ENCODE measurements around the gene BIRC2. TPM values are rescaled to one million over a fixed set of nuclear protein-coding genes. Genes with fewer than 3 reads are reported as not detected.
"Not testable (repeated sequence)": the region's sequence is repeated elsewhere in the genome, so short reads cannot be mapped to it uniquely, and the experiment has no call there.

The BIRC2 gene
- total RNA-seq, 1 donor from 2014 or later: 34.9 TPM

- Mint-ChIP-seq H3K4me3 (no peak overlapping the region), H3K27ac (no peak overlapping the region), H3K27me3 (no peaks in the 10 kb centered on the region), H3K9me3 (peaks cover 9% of the 10 kb centered on the region), H3K4me1 (peaks cover 22% of the 10 kb centered on the region), H3K36me3 (ENCODE audit: low read depth) (peaks cover 90% of the 10 kb centered on the region)
- CTCF ChIA-PET: interaction anchor here (1.0 to 1.1 kb wide), 3 partner anchors 11 to 36 kb away, joined by 3 to 6 read pairs (median 4); no protein-coding TSS in a partner anchor
- no peak for DNase-seq
- ATAC-seq (ENCODE audit: low read depth): peak; percentile 79
- POLR2A ChIA-PET: interaction anchor here (0.6 to 1.6 kb wide), 5 partner anchors 12 to 178 kb away, joined by 3 to 5 read pairs (median 3); partner anchors contain the start of gene BIRC2
- TF ChIP-seq CTCF (IDR thresholded peaks at IDR 0.05): no peak
- intact Hi-C loops (cut with micrococcal nuclease): no loop called here
These were observed 14.3 kb downstream of the BIRC2 start for GRCh38 chr11:102361086-102362031.

- DNase-seq (no peak), ATAC-seq (ENCODE audit: low read depth) (no peak)
- no peak overlapping the region for H3K4me3 Mint-ChIP-seq
- no peak for TF ChIP-seq CTCF (IDR thresholded peaks at IDR 0.05)
- POLR2A ChIA-PET: no interaction called here
- CTCF ChIA-PET: interaction anchor here (1.1 to 6.2 kb wide), 2 partner anchors 23 to 247 kb away, joined by 3 to 45 read pairs; no protein-coding TSS in a partner anchor
- peaks cover 29% of the 10 kb centered on the region for H3K4me1 Mint-ChIP-seq
- peaks cover 84% of the 10 kb centered on the region for H3K36me3 Mint-ChIP-seq (ENCODE audit: low read depth)
- intact Hi-C loops (cut with micrococcal nuclease): no loop called here
- no peaks in the 10 kb centered on the region for H3K27me3 Mint-ChIP-seq
- H3K27ac Mint-ChIP-seq: no peak overlapping the region
- H3K9me3 Mint-ChIP-seq: no peaks in the 10 kb centered on the region
These were observed 18.0 kb downstream of the BIRC2 start for GRCh38 chr11:102364991-102365390.

- H3K27ac Mint-ChIP-seq: peak overlapping the region; percentile 21
- DNase-seq: no peak
- ATAC-seq (ENCODE audit: low read depth): no peak
- ChIA-PET POLR2A (no interaction called here), CTCF (interaction anchor here (0.7 to 6.2 kb wide), 12 partner anchors 11 to 248 kb away, joined by 3 to 45 read pairs (median 5); partner anchors contain the start of gene MMP7)
- TF ChIP-seq CTCF (IDR thresholded peaks at IDR 0.05): no peak
- no peak overlapping the region for H3K4me3 Mint-ChIP-seq
- no peaks in the 10 kb centered on the region for H3K27me3 Mint-ChIP-seq
- no peaks in the 10 kb centered on the region for H3K9me3 Mint-ChIP-seq
- H3K4me1 Mint-ChIP-seq: peaks cover 14% of the 10 kb centered on the region
- H3K36me3 Mint-ChIP-seq (ENCODE audit: low read depth): peaks cover 68% of the 10 kb centered on the region
- intact Hi-C loops (cut with micrococcal nuclease): loop anchor here (1.0 kb wide), 4 partner anchors 23 to 299 kb away; no protein-coding TSS in a partner anchor
These were observed 20.4 kb downstream of the BIRC2 start for GRCh38 chr11:102367364-102367763.

GRCh38 chr11:102368472-102368871 lies 21.5 kb downstream of the BIRC2 start:
- DNase-seq: no peak
- Mint-ChIP-seq H3K27me3 (no peaks in the 10 kb centered on the region), H3K4me3 (no peak overlapping the region), H3K27ac (peak overlapping the region; percentile 19), H3K9me3 (no peaks in the 10 kb centered on the region), H3K36me3 (ENCODE audit: low read depth) (peaks cover 61% of the 10 kb centered on the region), H3K4me1 (peaks cover 14% of the 10 kb centered on the region)
- POLR2A ChIA-PET: interaction anchor here (0.6 to 0.7 kb wide), 3 partner anchors 178 to 298 kb away, joined by 3 to 5 read pairs (median 5); no protein-coding TSS in a partner anchor
- intact Hi-C loops (cut with micrococcal nuclease): no loop called here
- TF ChIP-seq CTCF (IDR thresholded peaks at IDR 0.05): no peak
- peak; percentile 83 for ATAC-seq (ENCODE audit: low read depth)
- CTCF ChIA-PET: interaction anchor here (0.9 to 6.2 kb wide), 6 partner anchors 22 to 298 kb away, joined by 3 to 45 read pairs (median 6); no protein-coding TSS in a partner anchor

GRCh38 chr11:102374633-102375424 lies 27.8 kb downstream of the BIRC2 start:
- ATAC-seq (ENCODE audit: low read depth); H3K27ac Mint-ChIP-seq; H3K27me3 Mint-ChIP-seq; H3K4me3 Mint-ChIP-seq; POLR2A ChIA-PET; H3K9me3 Mint-ChIP-seq; intact Hi-C loops (cut with micrococcal nuclease); DNase-seq; H3K4me1 Mint-ChIP-seq: not testable (repeated sequence)
- H3K36me3 Mint-ChIP-seq (ENCODE audit: low read depth): peaks cover 58% of the 10 kb centered on the region
- CTCF ChIA-PET: interaction anchor here (1.3 kb wide), 1 partner anchor 16 kb away, joined by 5 read pairs; no protein-coding TSS in a partner anchor
